Activated CD4-positive, alpha-beta memory T cell treated with anti-CD3 and anti-CD28 coated beads, Interleukin-2, amount 10 ng/mL, durations not matched to agents 7 days and 5 days (primary cell): ENCODE results near the gene HMOX2. TPM values are rescaled to one million over a fixed set of nuclear protein-coding genes. Genes with fewer than 3 reads are reported as not detected.

Experiments used
- CTCF ChIA-PET: fragments of 350-600 bp; sonication (Branson Sonifier 250); formaldehyde crosslinking; loops from one replicate; lab custom pipeline; 2021; ENCODE audit warnings: antibody characterized with exemption, inconsistent platforms; lab: Charles Lee
- POLR2A ChIA-PET: fragments of 350-600 bp; sonication (Branson Sonifier 250); formaldehyde crosslinking; loops from one replicate; lab custom pipeline; 2021; ENCODE audit warnings: antibody characterized with exemption; lab: Charles Lee
- DNase-seq: peaks from one replicate; pipeline ENCODE4 v3.0.0-alpha.2; 2020
- H3K27ac Mint-ChIP-seq: one replicate; pipeline ENCODE4 v1.8.0; 2021; ENCODE audit warnings: mild to moderate bottlenecking, mixed read lengths
- H3K27me3 Mint-ChIP-seq: one replicate; pipeline ENCODE4 v1.8.0; 2021; ENCODE audit warnings: mixed read lengths
- H3K36me3 Mint-ChIP-seq: one replicate; pipeline ENCODE4 v1.8.0; 2021; ENCODE audit warnings: low read depth, mixed read lengths
- H3K4me1 Mint-ChIP-seq: one replicate; pipeline ENCODE4 v1.8.0; 2021; ENCODE audit warnings: mixed read lengths
- H3K4me3 Mint-ChIP-seq: one replicate; pipeline ENCODE4 v1.8.0; 2021; ENCODE audit warnings: mild to moderate bottlenecking, mixed read lengths
- H3K9me3 Mint-ChIP-seq: one replicate; pipeline ENCODE4 v1.8.0; 2021; ENCODE audit warnings: mixed read lengths
- total RNA-seq, 2 experiments: library from RNA; stranded (reverse); gene quantifications; one replicate each; pipeline ENCODE4 v1.2.3, GENCODE V29; 2021

HMOX2 gene
- total RNA-seq, 2 experiments from 2014 or later, result 77.4 to 83.4 TPM

DNA sequence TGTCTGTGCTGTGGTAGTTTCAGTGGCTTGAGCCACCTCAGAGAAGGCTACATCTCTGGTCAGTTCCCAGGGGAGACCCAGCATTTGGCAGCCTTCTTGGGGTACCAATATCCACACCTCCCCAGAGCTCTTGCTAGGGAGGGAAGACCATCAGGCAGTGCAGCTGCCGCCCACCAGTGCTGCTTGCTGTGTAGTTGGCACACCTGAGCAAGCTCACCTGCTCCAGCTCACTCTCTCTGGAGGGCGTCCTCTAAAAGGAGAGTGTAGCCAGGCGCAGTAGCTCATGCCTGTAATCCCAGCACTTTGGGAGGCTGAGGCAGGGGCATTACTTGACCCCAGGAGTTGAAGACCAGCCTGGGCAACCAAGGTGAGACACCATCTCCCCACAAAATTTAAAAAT is 32.6 kb downstream of the HMOX2 start:
- ChIA-PET POLR2A (interaction anchor here (0.8 to 12.4 kb wide), 5 partner anchors 10 to 93 kb away, joined by 3 to 154 read pairs (median 40); partner anchors contain the start of genes CORO7, HMOX2 and NMRAL1), CTCF (interaction anchor here (1.0 to 7.3 kb wide), 5 partner anchors 20 to 108 kb away, joined by 3 to 126 read pairs (median 50); partner anchors contain the start of genes HMOX2 and NMRAL1)
- H3K9me3 Mint-ChIP-seq, result no peaks in the 10 kb centered on the region
- peaks cover 71% of the 10 kb centered on the region for H3K36me3 Mint-ChIP-seq
- peak overlapping the region; percentile 21 for H3K27ac Mint-ChIP-seq
- no peak for DNase-seq
- H3K4me3 Mint-ChIP-seq, result no peak overlapping the region
- H3K4me1 Mint-ChIP-seq, result peaks cover 62% of the 10 kb centered on the region
- no peaks in the 10 kb centered on the region for H3K27me3 Mint-ChIP-seq

DNA sequence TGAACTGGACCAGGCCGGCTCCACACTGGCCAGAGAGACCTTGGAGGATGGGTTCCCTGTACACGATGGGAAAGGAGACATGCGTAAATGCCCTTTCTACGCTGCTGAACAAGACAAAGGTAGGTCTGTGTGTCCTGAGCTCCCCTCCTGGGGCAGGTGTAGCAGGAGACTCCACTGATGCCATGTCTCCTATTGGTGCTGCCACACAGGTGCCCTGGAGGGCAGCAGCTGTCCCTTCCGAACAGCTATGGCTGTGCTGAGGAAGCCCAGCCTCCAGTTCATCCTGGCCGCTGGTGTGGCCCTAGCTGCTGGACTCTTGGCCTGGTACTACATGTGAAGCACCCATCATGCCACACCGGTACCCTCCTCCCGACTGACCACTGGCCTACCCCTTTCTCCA is 33.2 kb downstream of the HMOX2 start:
- DNase-seq, result no peak
- POLR2A ChIA-PET, result interaction anchor here (1.1 to 12.4 kb wide), 2 partner anchors 10 to 32 kb away, joined by 4 to 154 read pairs; partner anchors contain the start of genes HMOX2 and NMRAL1

GRCh38 chr16:4510131-4510530 is 33.9 kb downstream of the HMOX2 start:
- peaks cover 64% of the 10 kb centered on the region for H3K4me1 Mint-ChIP-seq
- no peaks in the 10 kb centered on the region for H3K9me3 Mint-ChIP-seq
- no peak for DNase-seq
- H3K27ac Mint-ChIP-seq, result peak overlapping the region; percentile 66
- peaks cover 67% of the 10 kb centered on the region for H3K36me3 Mint-ChIP-seq
- H3K27me3 Mint-ChIP-seq, result no peaks in the 10 kb centered on the region
- CTCF ChIA-PET, result interaction anchor here (1.0 to 7.3 kb wide), 4 partner anchors 26 to 39 kb away, joined by 3 to 126 read pairs (median 52); partner anchors contain the start of genes HMOX2 and NMRAL1
- H3K4me3 Mint-ChIP-seq, result no peak overlapping the region
- POLR2A ChIA-PET, result interaction anchor here (12.4 kb wide), 1 partner anchor 33 kb away, joined by 154 read pairs; the partner anchor contains the start of genes HMOX2 and NMRAL1

More for the DNA sequence above, 33.2 kb downstream of the HMOX2 start:
- Mint-ChIP-seq H3K27me3 (no peaks in the 10 kb centered on the region), H3K4me3 (no peak overlapping the region), H3K4me1 (peaks cover 63% of the 10 kb centered on the region), H3K27ac (no peak overlapping the region), H3K9me3 (no peaks in the 10 kb centered on the region), H3K36me3 (peaks cover 71% of the 10 kb centered on the region)
- CTCF ChIA-PET, result interaction anchor here (1.4 to 7.3 kb wide), 4 partner anchors 32 to 107 kb away, joined by 3 to 126 read pairs (median 76); partner anchors contain the start of genes HMOX2 and NMRAL1

DNA sequence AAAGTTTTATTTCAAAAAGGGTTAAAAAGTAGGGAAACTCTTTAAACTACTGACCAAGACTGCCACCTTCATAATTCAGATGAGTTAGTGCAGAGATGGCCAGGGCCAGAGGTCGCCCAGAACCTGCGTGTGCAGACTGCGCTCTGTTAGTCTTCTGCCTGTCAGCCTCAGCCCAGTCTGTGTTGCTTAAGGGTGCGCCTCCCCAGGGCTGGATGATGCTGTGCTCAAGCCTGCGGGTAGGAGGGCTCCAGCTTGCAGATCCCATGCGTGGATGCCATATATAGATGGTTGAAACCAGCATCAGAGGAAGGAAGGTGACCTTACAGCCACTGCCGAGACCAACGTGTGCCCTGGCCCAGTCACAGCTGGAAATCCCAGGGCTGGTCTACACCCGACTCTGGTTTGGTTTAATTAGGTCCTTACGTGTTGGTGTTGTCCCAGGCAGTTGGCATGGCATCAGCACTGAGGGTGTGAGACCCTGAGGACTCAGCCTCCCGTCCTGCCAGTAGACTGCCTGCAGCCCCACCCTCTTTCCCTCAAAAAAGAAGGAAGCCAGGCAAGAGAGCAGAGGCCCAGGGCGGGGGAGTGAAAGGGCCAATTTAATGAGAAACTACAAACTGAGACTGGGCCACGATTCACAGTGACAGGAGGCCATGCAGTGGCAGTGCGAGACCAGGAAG is 34.7 kb downstream of the HMOX2 start:
- Mint-ChIP-seq H3K36me3 (peaks cover 69% of the 10 kb centered on the region), H3K9me3 (no peaks in the 10 kb centered on the region)
- CTCF ChIA-PET, result interaction anchor here (1.0 to 7.3 kb wide), 4 partner anchors 26 to 40 kb away, joined by 3 to 126 read pairs (median 52); partner anchors contain the start of genes HMOX2 and NMRAL1

DNA sequence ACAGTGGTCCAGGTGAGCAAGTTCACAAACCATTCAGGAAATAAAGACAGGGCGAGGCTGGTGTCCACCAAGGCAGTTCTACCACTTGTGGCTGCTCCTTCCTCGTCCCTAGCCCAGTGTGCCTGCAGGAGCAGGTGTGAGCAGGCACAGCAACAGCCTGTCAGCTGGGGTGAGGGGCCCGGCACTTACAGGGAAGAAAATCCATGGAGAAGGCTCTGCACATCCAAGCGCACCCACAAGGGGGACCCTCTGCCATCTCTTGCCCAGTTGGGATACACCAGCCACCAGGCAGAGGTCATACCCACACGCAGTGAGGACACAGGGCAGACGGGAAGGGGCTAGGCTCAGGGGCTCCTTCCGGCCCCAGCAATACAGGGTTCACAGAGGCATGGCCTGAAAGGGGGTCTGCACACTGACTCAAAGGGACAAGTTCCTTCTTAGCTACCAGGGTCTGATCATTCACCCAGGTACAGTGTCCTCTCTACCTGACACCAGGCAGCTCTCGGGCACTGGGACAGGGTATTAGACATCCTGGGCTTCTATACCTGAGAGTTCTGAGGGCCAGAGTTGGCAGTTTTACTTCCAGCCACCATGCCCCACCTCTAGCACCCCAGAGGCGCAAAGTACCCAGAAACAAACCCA is 35.4 kb downstream of the HMOX2 start:
- ChIA-PET CTCF (no interaction called here), POLR2A (no interaction called here)
- Mint-ChIP-seq H3K27me3 (no peaks in the 10 kb centered on the region), H3K9me3 (no peaks in the 10 kb centered on the region), H3K4me1 (peaks cover 63% of the 10 kb centered on the region), H3K36me3 (peaks cover 65% of the 10 kb centered on the region), H3K27ac (peak overlapping the region; percentile 11), H3K4me3 (no peak overlapping the region)
- DNase-seq, result no peak

More for the DNA sequence above, 34.7 kb downstream of the HMOX2 start:
- peak overlapping the region; percentile 11 for H3K27ac Mint-ChIP-seq
- H3K27me3 Mint-ChIP-seq, result no peaks in the 10 kb centered on the region
- POLR2A ChIA-PET, result interaction anchor here (12.4 kb wide), 1 partner anchor 34 kb away, joined by 154 read pairs; the partner anchor contains the start of genes HMOX2 and NMRAL1
- DNase-seq, result no peak
- H3K4me3 Mint-ChIP-seq, result no peak overlapping the region
- peaks cover 64% of the 10 kb centered on the region for H3K4me1 Mint-ChIP-seq

DNA sequence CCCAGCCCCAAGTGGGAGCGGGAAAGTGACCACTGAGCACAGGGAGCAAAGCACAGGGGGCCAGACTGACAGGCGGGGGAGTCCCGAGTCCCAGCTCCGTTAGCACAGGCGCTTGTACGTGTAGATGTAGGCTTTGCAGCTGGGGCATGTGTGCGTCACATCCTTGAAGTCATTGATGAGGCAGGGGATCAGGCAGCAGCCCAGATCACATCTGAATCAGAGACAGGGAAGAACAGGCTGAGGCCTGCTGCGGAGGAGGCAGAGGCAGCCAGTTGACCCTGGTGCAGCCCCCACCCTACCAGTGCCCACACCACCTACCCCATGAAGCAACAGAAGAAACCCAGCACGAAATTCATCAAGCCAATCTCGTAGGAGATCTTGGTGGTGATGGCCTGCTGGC is 36.3 kb downstream of the HMOX2 start:
- H3K36me3 Mint-ChIP-seq, result peaks cover 57% of the 10 kb centered on the region
- H3K9me3 Mint-ChIP-seq, result no peaks in the 10 kb centered on the region
- CTCF ChIA-PET, result no interaction called here
- no peaks in the 10 kb centered on the region for H3K27me3 Mint-ChIP-seq
- peak overlapping the region; percentile 67 for H3K27ac Mint-ChIP-seq
- no peak for DNase-seq
- no peak overlapping the region for H3K4me3 Mint-ChIP-seq
- H3K4me1 Mint-ChIP-seq, result peaks cover 59% of the 10 kb centered on the region
- POLR2A ChIA-PET, result interaction anchor here (0.5 kb wide), 1 partner anchor 796 kb away, joined by 3 read pairs; no protein-coding TSS in a partner anchor

DNA sequence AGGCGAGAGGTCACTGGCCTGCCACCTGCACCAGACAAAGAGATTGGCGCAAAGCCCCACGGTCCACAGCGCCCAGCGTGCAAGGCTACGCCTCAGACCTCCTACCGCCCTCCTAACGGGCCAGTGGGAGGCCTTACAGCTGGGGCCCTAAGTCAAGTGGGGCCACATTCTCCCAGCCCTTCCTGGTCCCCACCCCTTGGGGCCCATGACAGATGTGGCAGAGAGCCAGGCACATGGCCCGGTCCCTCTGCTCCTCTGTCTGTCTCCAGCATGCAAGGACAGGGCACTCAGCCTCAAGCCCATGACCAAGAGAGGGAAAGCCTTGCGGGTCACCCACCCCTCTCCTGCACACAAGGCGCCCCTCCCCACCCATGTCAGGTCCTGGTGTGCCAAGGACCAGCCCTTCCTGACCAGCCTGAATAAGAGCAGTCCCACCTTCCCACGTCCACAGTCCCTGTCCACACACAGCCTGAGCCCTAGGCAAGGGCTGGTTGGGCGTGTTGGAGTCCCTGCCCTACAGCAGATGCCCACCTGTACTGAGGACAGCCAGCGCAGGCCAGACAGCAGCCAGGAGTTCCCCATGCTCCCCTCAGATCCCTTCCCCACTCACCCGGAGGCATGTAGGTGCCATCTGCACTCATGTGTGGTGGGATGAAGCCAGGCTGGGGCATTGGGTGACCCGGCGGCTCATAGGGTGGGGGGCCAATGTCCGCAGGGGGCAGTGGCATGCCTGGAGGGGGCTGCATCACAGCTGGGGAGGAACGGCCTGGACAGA is 37.1 kb downstream of the HMOX2 start:
- POLR2A ChIA-PET, result interaction anchor here (0.5 to 4.4 kb wide), 4 partner anchors 8 to 796 kb away, joined by 3 to 25 read pairs (median 13); partner anchors contain the start of genes HMOX2 and NMRAL1
- peaks cover 49% of the 10 kb centered on the region for H3K36me3 Mint-ChIP-seq
- no peak overlapping the region for H3K4me3 Mint-ChIP-seq

DNA sequence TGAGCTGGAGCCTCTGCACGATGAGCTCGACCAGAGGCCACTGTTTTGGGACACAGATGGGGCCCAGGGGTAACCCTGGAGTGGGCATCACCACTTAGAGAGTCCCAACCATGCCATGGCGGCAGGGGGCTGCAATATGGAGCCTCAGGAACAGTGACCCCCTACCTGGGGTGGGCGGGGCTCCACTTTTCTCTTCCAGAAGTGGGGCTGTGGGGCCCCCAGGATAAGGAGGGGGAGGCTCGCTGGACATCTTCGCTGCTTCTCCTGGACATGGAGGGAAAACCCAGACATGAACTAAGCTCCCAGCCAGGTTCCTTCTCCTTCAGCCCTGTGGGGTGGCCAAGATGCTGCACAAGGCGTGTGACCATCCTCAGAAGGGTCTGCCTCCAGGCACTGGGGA is 37.7 kb downstream of the HMOX2 start:
- no peak overlapping the region for H3K4me3 Mint-ChIP-seq
- peaks cover 62% of the 10 kb centered on the region for H3K4me1 Mint-ChIP-seq
- no peaks in the 10 kb centered on the region for H3K9me3 Mint-ChIP-seq
- no peaks in the 10 kb centered on the region for H3K27me3 Mint-ChIP-seq
- peaks cover 44% of the 10 kb centered on the region for H3K36me3 Mint-ChIP-seq
- DNase-seq, result no peak
- ChIA-PET CTCF (interaction anchor here (1.4 to 4.2 kb wide), 7 partner anchors 8 to 102 kb away, joined by 3 to 50 read pairs (median 4); partner anchors contain the start of gene CDIP1), POLR2A (interaction anchor here (0.6 to 4.4 kb wide), 4 partner anchors 8 to 385 kb away, joined by 3 to 25 read pairs (median 14); partner anchors contain the start of genes HMOX2 and NMRAL1)
- peak overlapping the region; percentile 83 for H3K27ac Mint-ChIP-seq

More for the DNA sequence above, 37.1 kb downstream of the HMOX2 start:
- no peaks in the 10 kb centered on the region for H3K27me3 Mint-ChIP-seq
- DNase-seq, result no peak
- H3K27ac Mint-ChIP-seq, result peak overlapping the region; percentile 83
- no peaks in the 10 kb centered on the region for H3K9me3 Mint-ChIP-seq
- peaks cover 59% of the 10 kb centered on the region for H3K4me1 Mint-ChIP-seq
- CTCF ChIA-PET, result interaction anchor here (1.9 to 4.2 kb wide), 3 partner anchors 7 to 103 kb away, joined by 4 to 50 read pairs (median 9); no protein-coding TSS in a partner anchor

DNA sequence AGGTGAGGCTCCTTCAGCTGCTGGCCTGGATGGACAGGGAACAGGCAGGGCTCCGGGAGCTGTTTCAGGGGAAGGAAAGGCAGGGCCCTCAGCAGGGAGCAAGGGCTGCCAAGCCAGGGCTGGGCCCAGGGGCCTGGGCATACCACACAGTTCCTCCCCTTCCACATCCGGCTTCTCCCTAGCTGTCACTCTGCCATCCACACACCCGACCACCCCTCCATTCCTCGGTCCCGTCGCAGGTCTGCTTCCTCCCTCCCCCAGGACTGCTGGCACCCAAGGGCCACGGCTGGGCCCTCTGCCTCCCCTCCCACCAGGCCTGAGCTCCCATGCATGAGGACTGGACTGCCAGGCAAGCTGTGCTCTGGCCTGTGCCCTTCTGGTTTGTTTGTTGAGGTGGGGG is 38.4 kb downstream of the HMOX2 start:
- H3K36me3 Mint-ChIP-seq, result peaks cover 37% of the 10 kb centered on the region
- POLR2A ChIA-PET, result interaction anchor here (0.7 to 4.4 kb wide), 10 partner anchors 9 to 149 kb away, joined by 3 to 25 read pairs (median 4); partner anchors contain the start of genes CDIP1, HMOX2 and NMRAL1
- no peak for DNase-seq
- CTCF ChIA-PET, result interaction anchor here (0.9 to 4.2 kb wide), 9 partner anchors 8 to 102 kb away, joined by 3 to 50 read pairs (median 4); partner anchors contain the start of gene CDIP1
- no peaks in the 10 kb centered on the region for H3K9me3 Mint-ChIP-seq
- H3K4me3 Mint-ChIP-seq, result peak overlapping the region; percentile 56
- H3K27me3 Mint-ChIP-seq, result no peaks in the 10 kb centered on the region
- peak overlapping the region; percentile 83 for H3K27ac Mint-ChIP-seq
- H3K4me1 Mint-ChIP-seq, result peaks cover 62% of the 10 kb centered on the region

DNA sequence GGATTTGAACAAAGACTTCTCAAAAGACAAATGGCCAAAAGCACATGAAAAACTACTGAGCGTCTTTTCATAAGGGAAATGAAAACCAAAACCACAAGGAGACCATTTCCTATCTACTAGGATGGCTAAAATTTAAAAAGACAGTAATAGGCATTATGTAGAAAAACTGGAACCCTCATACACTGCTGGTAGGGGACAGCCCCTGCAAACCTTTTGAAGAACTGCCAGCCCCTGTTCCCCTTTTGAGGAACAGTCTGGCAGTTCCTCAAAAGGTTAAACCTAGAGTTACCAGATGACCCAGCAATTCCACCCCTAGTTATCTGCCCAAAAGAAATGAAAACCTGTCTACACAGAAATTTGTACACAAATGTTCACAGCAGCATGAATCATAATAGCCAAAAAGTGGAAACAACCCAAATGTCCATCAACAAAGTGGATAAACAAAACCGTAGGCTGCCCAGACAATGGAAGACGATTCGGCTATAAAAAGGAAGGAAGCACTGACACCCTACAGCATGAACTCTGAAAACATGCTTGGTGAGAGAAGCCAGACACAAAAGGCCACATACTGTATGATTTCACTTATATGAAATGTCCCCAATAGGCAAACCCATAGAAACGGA is 39.5 kb downstream of the HMOX2 start:
- Mint-ChIP-seq H3K36me3 (peaks cover 30% of the 10 kb centered on the region), H3K9me3 (no peaks in the 10 kb centered on the region), H3K4me1 (peaks cover 58% of the 10 kb centered on the region), H3K27ac (peak overlapping the region; percentile 83), H3K4me3 (peak overlapping the region; percentile 56), H3K27me3 (no peaks in the 10 kb centered on the region)
- ChIA-PET POLR2A (interaction anchor here (1.0 to 4.4 kb wide), 8 partner anchors 8 to 101 kb away, joined by 3 to 25 read pairs (median 8); partner anchors contain the start of genes CDIP1, HMOX2 and NMRAL1), CTCF (interaction anchor here (0.9 to 4.2 kb wide), 6 partner anchors 10 to 101 kb away, joined by 3 to 50 read pairs (median 4); partner anchors contain the start of gene CDIP1)
- DNase-seq, result no peak
